NB4 (cell line): ENCODE data around the gene FANCC.
A peak's percentile ranks its signal among the peaks of the same experiment; 100 is the strongest.

ENCODE experiments used
- DNase-seq: peaks from one replicate; pipeline ENCODE4 v3.0.0; 2010; ENCODE audit warnings: low read depth
- H3K4me3 ChIP-seq: one replicate; pipeline ENCODE4 v1.5.1; 2011; ENCODE audit warnings: mild to moderate bottlenecking, low read depth, low read length, moderate library complexity
- MYC ChIP-seq: IDR thresholded peaks from 2 replicates; pipeline ENCODE4 v1.6.1; 2011; ENCODE audit warnings: low read depth, low read length
- POLR2A ChIP-seq: IDR thresholded peaks from 2 replicates; pipeline ENCODE4 v1.6.1; 2011; ENCODE audit warnings: mild to moderate bottlenecking; ENCODE audit not compliant: insufficient read length; ENCODE audit errors: extremely low read depth
- TF ChIP-seq, protein P1 (sequence below): IDR thresholded peaks from 2 replicates; pipeline ENCODE4 v1.6.1; 2011; ENCODE audit warnings: low read depth, low read length
- TF ChIP-seq, protein P2 (sequence below): IDR thresholded peaks from one replicate; pipeline ENCODE4 v1.5.1; 2012; ENCODE audit warnings: low read depth, low read length

FANCC gene

DNA sequence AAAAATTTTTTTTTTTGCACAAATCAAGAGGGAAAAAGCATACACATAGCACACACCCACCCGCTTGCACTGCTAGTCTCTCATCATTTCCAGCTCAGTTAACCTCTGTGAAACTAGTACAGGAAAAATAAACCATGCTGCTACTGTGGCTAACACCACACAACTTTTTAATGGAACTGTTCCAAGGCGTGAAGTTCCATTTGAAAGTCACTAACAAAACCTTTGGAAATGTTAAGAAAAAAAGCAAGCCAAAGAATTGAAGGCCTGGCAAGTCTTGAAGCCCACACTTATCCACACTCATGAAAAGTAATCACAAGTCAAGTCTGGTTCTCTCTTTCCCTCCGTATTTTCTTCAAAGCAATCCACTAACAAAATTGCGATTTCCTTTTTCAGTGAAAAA is 116.3 kb downstream of the FANCC start:
- TF ChIP-seq, protein P1, sequence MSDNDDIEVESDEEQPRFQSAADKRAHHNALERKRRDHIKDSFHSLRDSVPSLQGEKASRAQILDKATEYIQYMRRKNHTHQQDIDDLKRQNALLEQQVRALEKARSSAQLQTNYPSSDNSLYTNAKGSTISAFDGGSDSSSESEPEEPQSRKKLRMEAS = no peak
- no peak for TF ChIP-seq MYC
- TF ChIP-seq, protein P2, sequence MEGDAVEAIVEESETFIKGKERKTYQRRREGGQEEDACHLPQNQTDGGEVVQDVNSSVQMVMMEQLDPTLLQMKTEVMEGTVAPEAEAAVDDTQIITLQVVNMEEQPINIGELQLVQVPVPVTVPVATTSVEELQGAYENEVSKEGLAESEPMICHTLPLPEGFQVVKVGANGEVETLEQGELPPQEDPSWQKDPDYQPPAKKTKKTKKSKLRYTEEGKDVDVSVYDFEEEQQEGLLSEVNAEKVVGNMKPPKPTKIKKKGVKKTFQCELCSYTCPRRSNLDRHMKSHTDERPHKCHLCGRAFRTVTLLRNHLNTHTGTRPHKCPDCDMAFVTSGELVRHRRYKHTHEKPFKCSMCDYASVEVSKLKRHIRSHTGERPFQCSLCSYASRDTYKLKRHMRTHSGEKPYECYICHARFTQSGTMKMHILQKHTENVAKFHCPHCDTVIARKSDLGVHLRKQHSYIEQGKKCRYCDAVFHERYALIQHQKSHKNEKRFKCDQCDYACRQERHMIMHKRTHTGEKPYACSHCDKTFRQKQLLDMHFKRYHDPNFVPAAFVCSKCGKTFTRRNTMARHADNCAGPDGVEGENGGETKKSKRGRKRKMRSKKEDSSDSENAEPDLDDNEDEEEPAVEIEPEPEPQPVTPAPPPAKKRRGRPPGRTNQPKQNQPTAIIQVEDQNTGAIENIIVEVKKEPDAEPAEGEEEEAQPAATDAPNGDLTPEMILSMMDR = no peak
- no peak for TF ChIP-seq POLR2A
- no peak for DNase-seq
- H3K4me3 ChIP-seq = no peak overlapping the region

DNA sequence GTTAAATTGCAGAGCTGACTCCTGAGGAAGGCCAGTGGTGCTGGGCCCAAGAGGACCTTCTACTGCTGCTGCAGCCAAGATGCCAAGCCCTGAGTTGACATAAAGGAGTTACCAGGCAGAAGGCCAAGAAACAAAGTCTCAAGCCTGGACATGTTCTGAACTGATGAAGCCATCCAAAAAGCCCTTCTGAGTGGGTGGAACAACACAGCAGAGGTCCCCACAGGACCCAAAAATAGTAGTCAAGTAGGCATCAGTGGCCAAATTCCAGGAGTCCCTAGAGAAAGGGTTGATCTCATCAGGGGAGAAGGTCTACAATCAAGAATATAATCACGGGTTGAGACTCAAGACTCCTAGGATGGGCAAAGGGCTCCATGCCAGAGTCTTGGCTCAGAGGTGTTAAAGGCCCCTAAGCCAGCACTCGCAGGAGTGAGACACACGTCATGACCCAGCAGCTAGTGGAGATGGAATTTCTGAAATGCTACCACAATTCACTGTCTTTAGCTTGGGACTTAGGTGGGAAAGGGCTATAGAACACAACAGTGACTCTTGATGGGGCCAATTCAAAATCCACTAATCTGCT is 119.7 kb downstream of the FANCC start:
- DNase-seq = no peak
- no peak overlapping the region for H3K4me3 ChIP-seq
- TF ChIP-seq, protein P2 = no peak
- TF ChIP-seq, protein P1 = no peak
- TF ChIP-seq MYC = no peak

DNA sequence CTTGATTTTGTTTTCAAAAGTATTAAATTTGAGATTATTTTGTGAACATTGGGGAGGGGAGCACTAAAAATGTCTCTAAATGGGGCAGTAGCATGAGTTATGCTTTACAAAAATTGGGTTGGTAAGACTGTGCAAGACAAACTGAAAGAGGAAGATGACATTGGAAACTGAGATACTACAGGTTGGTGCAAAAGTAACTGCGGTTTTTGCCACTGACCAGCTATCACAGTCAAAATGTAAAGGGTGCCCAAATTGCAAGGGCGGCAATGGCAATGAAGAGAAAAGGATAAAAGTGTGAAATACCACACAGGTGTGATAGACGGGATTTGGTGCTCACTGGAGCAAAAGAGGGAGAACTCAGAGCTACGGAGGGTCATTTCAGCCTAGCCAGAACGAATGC is 124.0 kb downstream of the FANCC start:
- no peak for TF ChIP-seq POLR2A
- TF ChIP-seq, protein P1 = no peak
- TF ChIP-seq MYC = no peak
- TF ChIP-seq, protein P2 = no peak
- DNase-seq = no peak
- no peak overlapping the region for H3K4me3 ChIP-seq

DNA sequence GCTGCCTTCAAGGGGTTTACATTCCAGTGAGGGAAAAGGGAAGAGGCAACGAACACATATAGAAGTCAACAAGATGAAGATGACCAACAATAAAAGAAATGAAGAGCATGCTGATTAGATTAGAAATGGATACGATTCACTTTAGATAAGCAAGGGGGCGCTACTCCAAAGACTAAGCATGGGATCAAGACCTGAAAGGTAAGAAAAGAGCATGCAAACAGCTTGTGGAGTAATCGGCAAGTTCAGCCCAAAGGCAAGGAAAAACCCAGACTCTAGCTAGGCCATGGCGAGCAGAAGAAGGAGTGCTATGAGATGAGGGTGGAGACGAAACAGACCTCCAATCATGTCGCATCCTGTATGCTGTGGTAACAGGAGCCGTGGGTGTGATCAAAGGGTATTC is 124.4 kb downstream of the FANCC start:
- DNase-seq = peak; percentile 6
- TF ChIP-seq, protein P1 = no peak
- TF ChIP-seq, protein P2 = no peak
- no peak for TF ChIP-seq MYC
- no peak for TF ChIP-seq POLR2A
- no peak overlapping the region for H3K4me3 ChIP-seq

DNA sequence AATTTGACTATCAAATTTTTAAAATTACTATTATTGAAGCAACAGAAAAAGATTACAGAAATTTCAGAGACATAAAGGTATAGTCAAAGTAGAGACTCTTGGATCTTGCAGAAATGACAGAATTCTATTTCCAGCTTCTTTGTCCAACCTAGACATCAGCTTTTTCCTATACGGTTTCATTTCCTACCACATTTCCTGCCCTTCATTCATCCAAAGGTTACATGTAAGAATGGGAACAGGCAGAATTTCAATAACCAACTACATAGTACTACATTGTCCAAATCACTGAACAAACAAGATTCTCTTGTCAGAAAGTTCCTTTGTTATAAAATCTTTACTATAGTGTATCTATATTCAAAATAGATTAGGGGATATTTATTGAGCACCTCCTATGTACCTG is 124.9 kb downstream of the FANCC start:
- no peak overlapping the region for H3K4me3 ChIP-seq
- no peak for DNase-seq
- TF ChIP-seq MYC (no peak), POLR2A (no peak)
- TF ChIP-seq, protein P2 = no peak
- TF ChIP-seq, protein P1 = no peak
